Stimulated activated CD4-positive, alpha-beta T cell treated with anti-CD3 and anti-CD28 coated beads, Interleukin-4, amount 100 ng/mL, for 48 hours (primary cell): ENCODE measurements around the gene PAPSS1.
"Not testable (repeated sequence)": the region's sequence is repeated elsewhere in the genome, so short reads cannot be mapped to it uniquely, and the experiment has no call there.

Experiments used
- DNase-seq, 2 donors: peaks; one replicate each; pipeline ENCODE4 v3.0.0-alpha.2; 2020; ENCODE audit warnings: low read depth in 2 of 2

Gene PAPSS1

DNA sequence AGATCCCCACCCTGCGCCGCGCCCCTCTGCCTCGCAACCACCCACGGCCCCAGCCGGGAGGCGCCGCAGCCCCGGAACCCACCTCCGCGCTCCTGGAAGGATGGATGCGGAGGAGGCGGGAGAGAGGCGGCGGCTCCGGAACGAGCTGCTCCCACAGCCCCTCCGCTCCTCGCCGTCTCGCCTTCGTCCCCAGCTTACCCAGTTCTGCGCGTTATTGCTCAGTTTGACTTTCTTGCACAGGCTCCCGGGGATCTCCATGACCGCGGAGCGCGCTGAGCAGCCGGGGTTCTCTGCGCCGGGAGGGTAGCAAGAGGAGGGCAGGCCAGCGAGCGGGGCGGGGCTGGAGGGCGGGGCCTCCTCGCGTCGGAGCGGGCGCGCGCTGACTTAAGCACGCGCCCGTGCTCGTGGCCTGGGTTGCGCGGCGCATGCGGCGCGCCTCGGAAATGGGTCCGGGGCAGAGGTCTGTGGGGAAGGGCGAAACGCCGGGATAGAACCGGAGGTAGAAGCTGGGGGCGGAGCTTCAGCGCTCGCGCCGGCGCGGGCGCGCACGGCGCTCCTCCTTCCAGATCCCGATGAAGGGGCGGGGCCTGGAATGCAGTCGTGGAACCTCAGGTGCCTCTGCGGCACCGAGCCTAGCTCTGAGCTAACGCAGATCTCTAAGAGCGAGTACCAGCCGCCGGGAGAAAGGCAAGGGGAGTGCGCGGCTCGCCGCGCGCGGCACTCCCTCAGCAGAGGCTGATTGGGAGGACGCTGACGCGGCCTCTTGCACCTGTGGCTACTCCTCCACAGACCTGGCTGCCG is at the start of gene PAPSS1:
Gene PAPSS1, minus strand, starts transcription at position 313 of the 801 bp plus-strand sequence. Its CDS starts 55 bp downstream, at position 258.
- DNase-seq: peak; percentile 90 to 92

DNA sequence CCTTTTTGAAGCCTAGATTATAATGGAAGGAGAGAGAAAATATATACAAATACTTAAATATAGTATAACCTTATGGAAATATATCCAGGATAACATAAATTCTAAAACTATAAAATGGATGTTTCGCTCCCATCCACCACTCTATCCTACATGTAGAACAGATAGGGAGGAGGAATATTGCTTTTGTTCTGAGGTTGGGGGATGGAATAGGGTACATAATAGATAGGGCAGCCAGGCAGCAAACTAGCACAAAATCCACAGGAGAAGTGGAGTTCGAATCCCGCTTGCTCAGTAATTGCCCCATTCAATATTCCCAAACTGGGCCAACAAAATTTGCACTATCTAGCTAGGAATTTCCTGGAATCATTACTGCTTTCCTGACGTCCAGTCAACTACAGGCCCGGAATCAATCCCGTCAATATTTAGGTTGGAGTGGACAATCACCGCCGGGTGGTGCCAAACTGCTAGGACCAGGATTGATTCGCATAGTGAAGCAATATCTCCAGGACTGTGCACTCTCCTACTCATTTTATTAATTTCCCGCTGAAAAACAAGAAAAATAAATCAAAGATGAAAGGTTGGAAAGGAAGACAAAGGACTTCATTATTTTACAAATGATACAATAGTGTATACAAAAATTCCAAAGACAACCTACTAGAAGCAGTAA is 40.4 kb upstream of the PAPSS1 start:
- no peak for DNase-seq

DNA sequence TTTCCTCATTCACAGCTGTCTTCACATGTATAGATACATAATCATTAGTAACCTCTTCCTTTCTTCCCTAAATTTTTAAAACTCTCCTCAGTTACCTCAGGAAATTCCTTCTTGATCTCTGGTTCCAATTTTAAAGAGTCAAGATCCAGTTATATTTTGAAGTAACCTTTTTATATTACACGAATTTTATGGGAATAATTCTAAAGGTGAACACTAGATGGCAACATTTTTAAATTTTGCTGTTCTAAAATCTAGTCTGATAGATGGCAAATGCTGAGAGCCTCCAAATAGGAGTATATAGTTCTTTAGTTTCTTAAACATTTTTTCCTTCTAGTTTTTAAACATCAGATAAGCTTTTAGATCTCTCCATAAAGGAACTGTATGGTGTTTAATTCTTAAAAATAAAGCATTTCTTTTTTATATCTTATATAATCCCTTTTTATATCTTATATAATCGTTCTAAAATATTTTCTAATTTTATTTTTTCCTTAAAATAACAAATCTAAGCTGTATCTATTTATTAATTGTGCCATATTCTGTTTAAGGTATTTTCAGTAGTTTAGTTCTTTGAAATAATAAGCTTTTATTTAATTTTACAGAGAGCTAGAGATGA is 37.9 kb upstream of the PAPSS1 start:
- no peak for DNase-seq

DNA sequence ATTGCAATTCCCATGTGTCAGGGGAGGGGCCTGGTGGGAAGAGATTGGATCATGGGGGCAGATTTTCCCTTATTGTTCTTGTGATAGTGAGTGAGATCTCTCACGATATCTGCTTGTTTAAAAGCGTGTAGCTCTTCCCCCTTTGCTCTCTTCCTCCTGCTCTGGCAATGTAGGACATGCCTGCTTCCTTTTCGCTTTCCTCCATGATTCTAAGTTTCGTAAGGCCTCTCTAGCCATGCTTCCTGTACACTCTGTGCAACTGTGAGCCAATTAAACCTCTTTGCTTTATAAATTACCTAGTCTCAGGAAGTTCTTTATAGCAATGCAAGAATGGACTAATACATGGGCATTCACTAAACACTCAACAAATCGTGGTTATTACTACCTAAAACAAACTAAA is 37.2 kb upstream of the PAPSS1 start:
- no peak for DNase-seq

DNA sequence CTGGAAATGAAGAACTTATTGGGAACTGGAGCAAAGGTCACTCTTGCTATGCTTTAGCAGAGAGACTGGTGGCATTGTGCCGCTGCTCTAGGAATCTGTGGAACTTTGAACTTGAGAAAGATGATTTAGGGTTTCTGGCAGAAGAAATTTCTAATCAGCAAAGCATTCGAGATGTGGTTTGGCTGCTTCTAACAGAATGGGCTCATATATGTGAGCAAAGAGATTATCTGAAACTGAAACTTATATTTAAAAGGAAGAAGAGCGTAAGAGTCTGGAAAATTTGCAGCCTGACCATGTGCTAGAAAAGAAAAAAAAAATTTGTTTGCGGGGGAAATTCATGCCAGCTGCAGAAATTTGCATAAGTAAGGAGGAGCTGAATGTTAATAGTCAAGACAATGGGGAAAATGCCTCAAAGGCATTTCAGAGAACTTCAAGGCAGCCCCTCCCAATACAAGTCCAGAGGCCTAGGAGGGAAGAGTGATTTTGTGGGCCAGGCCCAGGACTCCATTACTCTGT is 35.9 kb upstream of the PAPSS1 start:
- DNase-seq: no peak

DNA sequence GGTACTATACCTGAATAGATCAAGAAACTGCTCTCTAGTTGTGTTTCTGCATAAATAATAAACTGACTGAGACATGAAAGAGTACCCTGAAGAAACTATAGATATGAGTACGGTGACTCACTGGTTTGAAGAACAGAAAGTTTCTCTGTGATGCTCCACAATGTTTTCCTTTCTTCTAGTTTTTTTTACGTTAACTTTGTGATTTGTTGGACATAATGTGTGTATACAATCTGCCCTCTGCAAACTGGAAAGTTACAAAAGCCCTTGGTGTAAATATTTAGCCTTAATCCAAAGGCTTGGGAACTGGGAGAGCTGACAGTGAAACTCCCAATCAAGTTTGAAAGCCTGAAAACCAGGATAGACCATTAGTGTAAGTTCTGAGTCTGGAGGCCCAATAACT is 31.6 kb upstream of the PAPSS1 start:
- no peak for DNase-seq

DNA sequence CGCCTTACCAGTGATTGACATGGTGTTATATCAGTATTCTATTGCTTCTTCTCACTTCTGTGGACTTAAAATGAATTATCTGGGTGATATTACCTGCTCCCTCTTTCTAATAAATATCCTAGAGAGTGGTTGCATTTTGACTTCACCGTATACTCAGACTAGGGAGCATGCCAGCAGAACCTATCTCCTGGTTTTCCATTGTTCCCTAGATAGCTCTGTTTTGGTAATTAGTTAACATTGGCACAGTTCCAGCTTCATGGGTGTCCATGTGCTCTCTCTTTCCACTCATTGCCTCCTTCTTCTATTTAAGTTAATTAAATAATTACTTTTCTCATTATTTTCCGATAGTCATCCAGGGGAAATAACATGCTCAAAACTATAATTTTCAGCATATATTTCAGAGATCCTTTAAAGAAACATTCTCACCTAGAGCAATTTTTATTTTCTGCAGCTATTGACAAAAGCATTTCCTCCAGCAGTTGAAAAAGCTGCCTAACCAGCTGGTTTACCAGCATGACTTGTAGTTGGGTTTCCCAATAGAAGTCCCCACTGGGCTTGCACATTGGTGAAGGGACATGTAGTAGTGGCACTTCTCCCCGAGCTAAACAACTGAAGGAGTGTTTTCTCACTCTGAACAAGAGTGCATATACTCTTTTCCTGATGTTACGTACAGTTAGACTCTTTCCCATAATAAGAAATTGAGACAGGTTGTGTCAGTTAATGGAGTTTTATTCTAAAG is 27.9 kb upstream of the PAPSS1 start:
- no peak for DNase-seq

DNA sequence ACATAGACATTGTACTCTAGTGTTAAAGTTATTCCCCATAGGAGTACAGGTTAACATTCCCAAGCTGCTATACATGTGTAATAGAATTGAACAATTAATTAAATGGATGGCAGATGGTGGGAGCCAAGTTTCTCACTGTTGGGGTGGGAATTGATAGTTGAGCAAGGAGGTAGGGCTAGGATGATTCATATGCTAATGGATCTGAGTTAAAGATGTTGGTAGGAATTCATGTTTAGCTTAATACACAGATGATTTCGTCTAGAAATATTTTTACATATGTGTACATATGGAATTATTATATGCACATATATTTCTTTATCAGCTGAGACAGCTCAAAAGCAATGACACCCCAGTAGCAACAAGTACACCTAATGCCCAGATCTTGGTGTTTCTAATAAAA is 26.1 kb upstream of the PAPSS1 start:
- DNase-seq: no peak

DNA sequence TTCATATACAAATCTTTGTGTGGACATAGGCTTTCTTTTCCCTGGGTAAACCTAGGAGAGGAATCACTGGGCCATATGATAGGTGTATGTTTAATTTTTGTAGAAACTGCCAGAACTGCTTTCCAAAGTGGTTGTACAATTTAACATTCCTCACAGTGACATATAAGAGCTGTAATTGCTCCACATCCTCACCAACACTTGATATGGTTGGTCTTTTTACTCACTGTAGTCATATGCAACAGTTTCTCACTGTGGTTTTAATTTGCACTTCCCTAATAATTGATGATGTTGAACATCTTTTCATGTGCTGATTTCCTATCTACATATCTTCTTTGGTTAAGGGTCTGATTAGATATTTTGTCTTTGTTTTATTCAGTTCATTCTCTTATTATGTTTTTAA is 24.5 kb upstream of the PAPSS1 start:
- DNase-seq: no peak

DNA sequence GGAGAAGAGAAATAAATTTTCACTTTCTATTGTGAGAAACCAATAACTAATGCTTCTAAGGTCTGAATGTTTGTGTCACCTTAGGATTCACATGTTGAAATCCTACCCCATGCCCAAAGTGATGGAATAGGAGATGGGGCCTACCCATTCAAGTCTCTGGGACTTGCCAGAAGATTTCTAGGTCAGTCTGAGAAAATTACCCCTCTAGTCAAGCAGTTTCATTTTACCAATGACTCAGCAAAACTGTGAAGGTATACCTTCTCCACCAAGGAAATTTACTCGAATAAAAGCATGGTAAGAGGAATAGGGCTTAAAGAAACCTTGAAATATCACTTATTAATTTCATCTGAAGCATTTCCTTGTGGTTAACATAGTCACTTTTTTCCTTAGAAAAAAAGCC is 23.5 kb upstream of the PAPSS1 start:
- no peak for DNase-seq

DNA sequence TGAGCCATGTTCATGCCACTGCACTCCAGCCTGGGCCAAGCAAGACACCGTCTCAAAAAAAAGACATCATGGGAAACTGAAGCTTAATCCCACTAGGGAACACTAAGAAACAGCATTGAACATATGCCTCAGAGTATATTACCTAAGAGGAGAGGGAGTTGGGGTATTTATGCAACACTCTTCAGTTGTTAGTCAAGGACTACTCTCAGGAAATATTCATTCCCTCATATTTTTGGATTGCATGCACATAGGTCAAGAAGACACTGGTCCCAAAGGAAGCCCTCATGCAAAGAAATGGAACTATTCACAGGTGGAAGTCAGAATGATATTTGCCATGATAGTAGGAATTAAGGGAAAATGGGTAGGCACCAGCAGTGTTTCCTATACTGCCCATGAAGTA is 22.8 kb upstream of the PAPSS1 start:
- DNase-seq: no peak

DNA sequence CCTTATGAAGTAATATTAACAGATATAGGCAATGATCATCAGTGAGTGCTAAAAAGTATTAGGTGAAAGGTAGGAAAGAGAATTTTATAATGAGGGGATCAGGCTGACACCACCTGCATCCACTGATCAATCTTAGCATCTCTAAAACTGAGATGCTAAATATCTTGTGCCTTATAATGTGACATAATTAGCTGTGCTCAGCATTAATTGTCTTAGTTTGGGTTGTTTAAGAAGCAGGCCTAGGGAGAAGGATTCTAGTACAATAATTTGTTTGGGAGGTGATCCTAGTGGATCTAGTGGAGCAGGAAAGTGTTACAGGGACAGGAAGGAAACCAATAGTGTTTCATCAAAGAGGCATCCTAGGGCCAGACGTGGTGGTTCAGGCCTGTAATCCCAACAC is 22.2 kb upstream of the PAPSS1 start:
- no peak for DNase-seq

DNA sequence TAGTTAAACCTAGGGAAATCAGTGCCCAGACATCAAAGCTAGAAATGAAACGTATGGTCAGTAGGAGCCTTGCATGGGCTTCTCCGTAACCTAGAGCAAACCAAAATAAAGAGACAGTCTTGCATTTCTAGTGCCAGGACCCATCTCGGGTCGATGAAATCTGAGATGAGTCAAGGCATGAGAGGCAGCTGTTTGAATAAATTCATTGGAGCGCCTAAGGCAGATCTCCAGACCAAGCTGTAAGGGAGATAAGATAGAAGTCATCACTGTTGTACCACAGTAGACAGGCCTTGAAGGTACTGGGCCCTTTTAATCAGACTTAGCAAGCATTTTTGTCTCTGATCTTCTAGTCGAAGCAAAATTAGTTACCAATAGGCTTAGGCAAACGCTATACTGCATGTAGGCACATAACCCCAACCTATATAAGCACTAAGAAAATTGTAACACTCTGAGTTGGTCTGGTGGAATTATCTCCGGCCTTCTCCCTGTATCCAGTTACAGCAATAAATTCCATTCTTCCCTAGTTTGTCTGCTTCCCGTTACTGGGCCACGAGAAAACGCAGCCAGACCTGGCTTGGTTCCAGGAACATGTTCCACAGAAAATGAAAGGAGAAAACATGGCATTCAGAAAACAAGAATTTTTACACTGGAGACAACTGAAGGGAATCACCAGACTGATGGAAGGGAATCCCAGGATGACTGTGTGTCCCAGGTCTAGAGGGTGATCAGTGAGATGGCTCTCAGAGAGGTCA is 21.1 kb upstream of the PAPSS1 start:
- DNase-seq: no peak

DNA sequence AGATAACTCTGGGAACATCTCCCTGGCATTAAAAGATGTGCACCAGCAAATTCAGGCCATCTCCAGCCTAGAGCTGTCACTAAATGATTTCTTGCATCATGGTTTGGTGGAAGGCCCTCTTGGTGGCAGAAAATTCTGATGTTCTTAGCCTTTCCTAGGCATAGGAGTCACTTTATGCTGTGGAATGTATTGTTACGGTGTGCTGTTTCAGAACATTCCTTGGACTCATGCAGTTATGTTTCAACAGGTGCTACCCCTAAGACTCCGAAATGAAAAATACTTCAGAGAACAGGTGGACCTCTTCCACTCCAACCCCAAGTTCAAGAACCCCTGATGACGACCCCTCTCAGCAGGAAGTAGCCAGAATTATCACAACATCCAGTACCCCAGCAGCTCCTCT is 20.3 kb upstream of the PAPSS1 start:
- no peak for DNase-seq

DNA sequence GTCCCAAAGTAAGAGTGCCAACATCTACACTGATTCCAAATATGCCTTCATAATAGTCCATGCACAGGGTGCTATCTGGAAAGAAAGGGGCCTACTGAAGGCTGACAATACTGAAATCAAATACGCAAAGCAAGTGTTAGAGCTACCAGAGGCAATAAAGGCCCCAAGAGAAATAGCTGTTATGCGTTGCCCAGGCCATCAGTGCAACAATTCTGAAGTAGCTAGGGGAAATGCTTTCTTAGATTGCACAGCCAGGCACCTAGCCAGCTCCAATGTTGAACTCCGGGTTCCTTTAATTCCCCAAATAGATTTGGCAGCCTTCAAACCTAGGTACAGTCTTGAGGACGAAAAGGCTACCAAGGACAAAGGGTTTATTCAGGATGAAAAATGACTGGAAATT is 17.4 kb upstream of the PAPSS1 start:
- DNase-seq: no peak

DNA sequence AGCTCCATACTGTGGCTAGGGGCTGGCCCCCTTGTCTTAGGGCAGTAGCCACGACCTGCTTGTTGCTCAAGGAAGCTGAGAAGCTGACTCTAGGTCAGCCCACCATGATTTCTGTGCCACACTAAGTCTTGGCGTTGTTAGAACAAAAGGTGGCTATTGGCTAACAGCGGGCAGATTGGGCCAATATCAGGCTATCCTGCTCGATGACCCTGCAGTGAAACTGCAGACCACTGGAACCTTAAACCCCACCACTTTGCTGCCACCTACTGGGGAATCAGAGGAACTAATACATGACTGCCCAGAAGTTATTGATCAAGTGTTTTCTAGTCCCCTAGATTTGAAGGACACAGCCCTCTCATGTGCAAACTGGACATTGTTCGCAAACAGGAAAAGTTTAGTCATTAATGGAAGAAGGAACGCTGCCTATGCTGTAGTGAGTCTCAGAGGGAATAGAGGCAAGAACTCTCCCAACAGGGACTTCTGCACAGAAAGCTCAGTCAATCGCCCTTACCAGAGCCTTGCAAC is 17.0 kb upstream of the PAPSS1 start:
- no peak for DNase-seq

DNA sequence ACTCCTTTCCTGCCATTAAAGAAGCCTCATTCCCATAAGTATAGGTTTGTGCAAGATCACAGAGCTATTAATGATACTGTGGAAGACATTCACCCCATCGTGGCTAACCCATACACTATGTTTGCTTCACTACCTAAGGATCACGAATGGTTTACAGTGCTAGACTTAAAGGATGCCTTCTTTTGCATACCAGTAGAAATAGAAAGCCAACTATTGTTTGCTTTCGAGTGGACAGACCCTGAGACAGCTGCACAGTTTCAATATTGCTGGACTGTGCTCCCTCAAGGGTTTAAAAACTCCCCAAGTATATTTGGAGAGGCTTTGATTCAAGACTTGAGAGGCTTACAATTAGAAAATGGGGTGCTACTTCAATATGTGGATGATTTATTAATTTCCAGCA is 16.0 kb upstream of the PAPSS1 start:
- DNase-seq: no peak

DNA sequence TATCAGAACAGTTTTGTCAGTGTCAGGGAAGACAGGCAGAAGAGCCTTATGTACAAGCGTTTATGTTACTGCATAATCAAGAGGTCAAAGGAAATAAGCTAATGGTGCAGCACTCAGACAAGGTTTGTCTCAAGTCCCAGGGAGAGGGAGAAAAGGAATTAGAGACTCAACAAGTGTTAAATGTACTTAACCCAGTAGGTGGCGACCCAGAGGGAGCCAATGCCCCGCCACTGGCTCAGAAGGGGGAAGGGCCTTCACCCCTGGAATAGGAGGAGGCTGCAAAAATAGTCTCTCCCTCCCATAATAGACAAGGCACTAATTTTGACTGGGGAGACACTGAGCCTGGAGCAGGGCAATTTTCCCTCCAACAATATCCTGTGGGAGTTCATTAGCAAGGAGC is 14.1 kb upstream of the PAPSS1 start:
- peak in 1 of 2 donors; percentile 12 for DNase-seq

DNA sequence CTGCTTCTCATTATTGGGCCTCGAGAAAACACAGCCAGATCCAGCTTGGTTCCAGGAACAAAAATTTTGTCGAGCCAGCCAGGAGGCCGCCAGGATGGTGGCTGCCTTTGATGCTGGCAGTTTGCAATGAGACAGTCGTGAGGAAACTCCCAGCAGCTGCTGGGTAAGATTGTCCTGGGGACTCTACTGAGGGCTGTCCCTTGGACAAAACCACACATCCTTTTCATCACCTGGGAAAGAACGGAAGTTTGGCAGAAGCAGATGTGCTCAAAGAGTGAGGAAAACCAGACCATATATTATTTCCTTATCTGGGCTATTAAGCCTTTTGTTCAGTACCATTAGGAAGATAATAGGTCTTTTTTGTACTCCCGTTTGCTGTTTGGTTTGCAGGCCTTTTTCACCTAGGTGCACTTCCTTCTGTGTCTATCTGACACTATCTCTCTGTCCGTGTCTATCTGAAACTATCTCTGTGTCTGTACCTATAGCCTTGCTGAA is 13.4 kb upstream of the PAPSS1 start:
- DNase-seq: no peak

DNA sequence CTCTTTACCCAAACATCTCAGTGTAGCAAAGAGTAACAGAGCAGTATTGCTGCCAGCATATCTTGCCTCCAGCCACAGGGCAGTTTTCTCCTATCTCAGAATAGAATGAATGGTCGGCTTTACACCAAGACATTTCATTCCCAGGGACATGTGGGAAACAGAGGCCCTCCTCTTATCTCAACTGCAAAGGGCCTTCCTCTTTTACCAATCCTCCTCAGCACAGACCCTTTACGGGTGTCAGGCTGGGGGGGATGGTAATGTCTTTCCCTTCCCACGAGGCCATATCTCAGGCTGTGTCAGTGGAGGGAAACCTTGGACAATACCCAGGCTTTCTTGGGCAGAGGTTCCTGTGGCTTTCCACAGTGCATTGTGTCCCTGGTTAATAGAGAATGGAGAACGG is 9.0 kb upstream of the PAPSS1 start:
- DNase-seq: not testable (repeated sequence)
